HG03060 (cell line): Measurements from ENCODE around the gene ATP6V0E2.

Source experiments
- ATAC-seq: cut with Tn5 transposase; IDR thresholded peaks from one replicate; pipeline ENCODE4 v1.9.1; 2021; ENCODE audit warnings: low read depth, moderate number of reproducible peaks; ENCODE audit not compliant: unreplicated experiment

The ATP6V0E2 gene

DNA sequence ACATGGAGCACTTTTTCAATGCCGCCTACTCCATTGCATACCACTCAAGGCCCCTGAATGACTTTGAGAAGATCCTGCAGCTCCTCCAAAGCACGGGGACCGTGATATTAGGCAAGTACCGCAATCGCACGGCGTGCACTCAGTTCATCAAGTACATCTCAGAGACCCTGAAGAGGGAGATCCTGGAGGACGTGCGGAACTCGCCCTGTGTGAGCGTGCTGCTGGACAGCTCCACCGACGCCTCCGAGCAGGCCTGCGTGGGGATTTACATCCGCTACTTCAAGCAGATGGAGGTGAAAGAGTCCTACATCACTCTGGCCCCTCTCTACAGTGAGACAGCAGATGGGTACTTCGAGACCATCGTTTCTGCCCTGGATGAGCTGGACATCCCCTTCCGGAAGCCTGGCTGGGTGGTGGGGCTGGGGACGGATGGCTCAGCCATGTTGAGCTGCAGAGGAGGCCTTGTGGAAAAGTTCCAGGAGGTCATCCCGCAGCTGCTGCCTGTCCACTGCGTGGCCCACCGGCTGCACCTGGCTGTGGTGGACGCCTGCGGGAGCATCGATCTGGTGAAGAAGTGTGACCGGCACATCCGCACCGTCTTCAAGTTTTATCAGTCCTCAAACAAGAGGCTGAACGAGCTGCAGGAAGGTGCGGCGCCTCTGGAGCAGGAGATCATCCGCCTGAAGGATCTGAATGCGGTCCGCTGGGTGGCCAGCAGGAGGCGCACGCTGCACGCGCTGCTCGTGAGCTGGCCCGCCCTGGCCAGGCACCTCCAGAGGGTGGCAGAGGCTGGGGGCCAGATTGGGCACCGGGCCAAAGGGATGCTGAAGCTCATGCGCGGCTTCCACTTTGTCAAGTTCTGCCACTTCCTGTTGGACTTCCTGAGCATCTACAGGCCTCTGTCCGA, 12.7 kb upstream of the ATP6V0E2 start:
- no peak for ATAC-seq

DNA sequence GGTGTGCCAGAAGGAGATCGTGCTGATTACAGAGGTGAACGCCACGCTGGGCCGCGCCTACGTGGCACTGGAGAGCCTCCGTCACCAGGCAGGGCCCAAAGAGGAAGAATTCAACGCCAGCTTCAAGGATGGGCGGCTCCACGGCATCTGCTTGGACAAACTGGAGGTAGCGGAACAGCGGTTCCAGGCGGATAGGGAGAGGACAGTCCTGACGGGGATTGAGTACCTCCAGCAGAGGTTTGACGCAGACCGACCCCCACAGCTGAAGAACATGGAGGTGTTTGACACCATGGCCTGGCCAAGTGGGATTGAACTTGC, 12.1 kb upstream of the ATP6V0E2 start:
- no peak for ATAC-seq

DNA sequence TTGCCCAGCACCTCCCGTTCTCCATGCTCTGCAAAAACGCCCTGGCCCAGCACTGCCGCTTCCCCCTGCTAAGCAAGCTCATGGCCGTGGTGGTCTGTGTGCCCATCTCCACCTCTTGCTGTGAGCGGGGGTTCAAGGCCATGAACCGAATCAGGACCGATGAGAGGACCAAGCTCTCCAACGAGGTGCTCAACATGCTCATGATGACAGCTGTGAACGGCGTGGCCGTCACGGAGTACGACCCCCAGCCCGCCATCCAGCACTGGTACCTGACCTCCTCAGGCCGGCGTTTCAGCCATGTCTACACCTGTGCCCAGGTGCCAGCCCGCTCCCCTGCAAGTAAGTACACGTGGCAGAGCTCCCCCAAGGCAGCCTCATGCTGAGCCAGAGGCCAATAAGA, 11.6 kb upstream of the ATP6V0E2 start:
- ATAC-seq = no peak

DNA sequence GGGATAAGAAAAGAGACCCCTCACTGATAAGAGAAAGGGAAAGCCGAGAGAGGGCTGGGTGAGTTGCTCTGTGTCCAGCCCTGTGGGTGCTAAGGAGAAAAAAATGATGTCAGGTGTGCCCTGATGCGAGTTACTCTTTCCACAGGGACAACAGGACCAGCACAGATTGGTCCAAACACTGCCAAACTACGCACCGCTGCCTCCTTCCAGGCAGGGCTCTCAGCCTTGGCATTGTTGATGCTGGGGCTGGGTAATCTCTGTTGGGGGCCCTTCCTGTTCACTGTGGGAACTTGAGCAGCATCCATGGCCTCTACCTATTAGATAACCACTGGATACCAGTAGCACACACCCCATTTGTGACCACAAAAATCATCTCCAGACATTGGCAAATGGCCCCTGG, 10.3 kb upstream of the ATP6V0E2 start:
- ATAC-seq = no peak

DNA sequence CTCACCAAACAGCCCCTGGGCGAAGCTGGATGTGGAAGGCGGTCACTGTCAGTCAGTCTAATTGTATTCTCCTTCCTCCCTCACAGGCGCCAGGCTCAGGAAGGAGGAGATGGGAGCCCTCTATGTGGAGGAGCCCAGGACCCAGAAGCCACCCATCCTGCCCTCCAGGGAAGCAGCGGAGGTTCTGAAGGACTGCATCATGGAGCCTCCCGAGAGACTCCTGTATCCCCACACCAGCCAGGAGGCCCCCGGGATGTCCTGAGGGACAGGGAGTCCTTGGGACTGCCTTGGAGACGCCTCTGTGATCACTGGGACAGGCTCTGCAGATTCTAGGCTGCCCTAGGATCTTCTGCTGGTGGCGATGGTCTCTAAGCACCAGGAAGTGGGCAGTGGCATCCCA, 9.7 kb upstream of the ATP6V0E2 start:
- no peak for ATAC-seq

DNA sequence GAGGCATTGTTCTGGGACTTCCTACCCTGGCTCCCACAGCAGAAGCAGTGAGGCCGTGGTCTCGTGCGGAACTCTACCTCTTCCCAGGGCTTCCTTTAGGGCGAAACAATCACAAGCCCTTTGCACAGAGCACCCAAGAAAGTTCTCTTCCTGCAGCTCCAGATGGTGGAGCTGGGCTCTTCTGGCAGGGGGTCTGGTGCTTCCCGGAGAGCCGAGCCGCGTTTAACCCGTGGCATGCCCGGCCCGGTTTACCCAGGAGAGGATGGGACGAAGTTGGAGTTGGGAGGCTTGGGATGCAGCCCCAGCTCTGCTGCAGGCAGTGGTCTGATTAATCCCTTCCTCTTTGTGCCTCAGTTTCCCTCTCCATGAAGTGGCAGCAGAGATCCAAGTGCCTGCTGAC, 9.0 kb upstream of the ATP6V0E2 start:
- no peak for ATAC-seq

DNA sequence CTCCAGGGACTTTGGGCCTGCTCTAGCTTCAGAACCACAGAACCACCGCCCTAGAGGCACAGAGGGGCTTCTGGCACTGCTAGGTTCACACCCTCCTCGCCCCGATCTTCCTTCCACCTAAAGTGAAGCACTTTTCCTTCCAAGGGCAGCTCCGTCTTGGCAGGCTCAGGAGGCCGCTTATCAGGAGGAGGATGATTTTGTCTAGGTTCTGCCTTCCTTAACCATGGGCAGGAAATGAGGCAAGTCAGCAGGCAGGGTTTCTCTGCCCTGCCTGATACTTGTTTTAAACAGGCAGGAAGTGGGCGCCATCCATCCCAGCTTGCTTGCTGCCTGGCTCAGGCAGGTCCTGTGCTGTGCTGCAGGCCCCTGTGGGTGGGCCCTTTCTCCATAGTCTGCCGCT, 8.3 kb upstream of the ATP6V0E2 start:
- ATAC-seq = no peak

DNA sequence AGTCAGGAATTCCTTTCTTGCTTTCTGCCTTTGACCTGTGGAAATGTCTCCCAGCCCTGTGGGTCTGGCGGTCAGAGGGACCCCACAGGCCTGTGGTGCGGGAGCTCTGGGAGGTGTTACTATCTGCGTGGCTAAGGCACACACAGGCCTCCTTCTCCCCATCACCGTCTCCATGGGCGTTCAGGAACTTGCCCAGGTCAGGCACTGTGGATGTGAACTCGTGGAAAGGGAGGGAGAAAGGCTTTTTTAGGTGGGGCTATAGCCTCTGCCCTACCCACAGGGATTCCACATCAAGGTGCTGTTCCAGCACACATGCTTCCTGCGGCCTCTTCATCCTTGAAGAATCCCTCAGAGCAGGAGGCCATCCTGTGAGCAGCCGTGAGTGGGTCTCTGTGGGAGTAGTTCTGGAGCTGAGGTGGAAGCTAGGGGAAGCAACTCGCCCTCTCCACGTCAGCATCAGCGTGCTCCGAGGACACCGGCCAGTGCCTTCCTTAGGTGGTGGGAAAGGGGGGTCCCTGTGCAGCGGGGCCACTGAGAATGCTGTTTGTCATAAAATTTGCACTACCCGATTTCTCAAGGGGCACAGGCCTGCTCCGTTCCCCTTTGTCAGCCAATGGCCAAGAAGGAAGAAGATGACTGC, 7.5 kb upstream of the ATP6V0E2 start:
- ATAC-seq = no peak

DNA sequence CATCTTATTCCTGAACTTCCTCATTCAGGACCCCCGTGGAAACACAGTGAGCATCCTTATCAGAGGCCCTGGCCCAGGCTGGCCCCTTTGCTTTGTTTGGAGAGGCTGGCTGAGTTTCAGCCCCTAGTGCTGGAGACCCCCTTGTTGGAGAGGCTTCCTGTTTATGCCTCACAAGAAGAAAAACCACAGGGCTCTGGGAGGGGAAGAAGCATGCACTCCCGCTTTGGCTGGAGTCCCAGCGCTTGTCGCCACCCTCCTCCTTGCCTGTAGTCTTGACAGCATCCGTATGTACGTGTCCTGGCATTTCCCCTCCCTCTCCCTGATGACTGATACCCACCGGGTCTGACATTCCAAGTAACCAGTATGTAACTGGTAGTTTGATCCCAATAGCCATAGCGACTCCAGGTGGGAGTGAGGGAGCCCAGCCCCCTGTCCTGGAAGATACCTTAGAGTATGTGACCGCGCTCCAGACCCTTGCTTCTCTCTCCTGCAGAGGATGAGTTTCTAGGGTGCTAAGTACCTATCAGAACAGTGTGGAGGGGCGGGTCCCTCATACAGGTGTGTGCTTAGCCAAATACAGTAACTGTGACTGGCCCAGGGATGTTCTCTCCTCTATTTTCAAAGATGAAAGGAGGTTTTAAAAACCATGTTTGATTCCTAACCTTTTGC, 6.9 kb upstream of the ATP6V0E2 start:
- no peak for ATAC-seq

DNA sequence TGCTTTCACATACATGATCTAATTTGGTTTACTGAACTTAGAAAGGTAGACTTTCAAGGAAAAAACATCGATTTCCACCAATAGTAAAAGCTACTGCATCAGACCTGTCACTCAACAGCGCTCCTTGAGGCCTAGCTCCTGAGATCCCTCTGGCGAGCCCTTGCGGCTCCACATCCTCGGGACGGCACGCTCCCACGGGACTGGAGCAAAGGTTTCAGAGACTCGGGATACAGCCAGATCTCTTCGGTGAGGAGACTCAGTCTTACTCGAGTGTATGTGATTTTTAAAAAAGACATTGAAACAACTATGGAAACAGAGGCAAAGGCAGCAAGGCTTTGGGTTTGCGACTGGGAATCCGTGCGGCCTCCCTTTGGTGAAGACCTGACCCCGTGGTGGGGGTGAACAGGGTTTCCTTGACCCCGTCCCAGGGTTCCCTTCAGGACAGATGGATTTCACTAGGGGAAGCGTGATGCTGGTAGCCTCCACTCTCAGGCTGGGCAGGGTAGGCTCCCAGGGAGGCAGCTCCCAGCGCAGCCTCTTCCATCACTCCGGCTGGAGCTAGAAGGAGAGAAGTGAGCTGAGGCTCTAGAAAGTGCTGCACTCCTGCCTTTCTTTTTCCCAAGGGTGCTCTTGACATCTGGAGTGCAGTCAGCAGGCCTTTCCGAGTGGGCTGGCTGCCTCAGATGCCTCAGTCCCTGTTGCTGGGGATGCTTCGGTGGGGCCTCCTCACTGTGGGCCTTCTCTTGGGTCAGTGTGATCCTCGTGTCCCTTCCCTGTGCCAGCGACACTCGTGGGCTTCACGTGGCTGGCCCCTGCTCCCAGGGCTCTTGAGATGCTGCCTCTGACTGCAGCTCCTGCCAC, 5.8 kb upstream of the ATP6V0E2 start:
- ATAC-seq = no peak

DNA sequence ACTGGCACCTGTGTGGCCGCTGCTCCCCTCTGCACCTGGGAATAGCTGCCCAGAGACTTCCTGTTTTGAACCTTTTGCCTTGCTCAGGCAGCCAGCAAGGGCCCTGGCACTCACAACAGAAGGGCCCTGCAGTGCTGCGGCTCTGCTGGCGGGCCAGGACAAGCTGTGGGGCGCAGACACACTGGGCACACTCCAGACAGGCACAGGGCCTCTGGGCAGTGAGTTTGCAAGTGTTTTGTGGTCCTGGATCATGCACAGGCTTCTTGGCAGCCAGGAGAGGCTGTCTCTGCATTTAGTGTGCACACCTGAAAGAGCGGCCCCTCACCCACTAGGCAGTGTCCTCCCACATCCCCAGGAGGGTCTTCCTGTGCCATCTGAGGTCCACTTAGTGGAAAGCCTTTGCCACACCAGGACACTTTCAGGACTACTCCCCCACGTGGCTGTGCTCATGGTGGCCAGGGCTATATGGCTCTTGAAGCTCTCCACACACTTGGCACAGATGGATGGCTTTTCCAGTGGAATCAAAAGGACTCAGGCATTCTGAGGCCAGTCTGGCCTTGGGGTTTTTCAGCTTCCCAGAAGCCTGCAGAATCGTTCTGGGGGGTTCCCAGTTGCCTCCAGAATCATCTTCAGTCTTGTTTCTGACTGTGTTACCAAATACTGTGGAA, 5.0 kb upstream of the ATP6V0E2 start:
- no peak for ATAC-seq

DNA sequence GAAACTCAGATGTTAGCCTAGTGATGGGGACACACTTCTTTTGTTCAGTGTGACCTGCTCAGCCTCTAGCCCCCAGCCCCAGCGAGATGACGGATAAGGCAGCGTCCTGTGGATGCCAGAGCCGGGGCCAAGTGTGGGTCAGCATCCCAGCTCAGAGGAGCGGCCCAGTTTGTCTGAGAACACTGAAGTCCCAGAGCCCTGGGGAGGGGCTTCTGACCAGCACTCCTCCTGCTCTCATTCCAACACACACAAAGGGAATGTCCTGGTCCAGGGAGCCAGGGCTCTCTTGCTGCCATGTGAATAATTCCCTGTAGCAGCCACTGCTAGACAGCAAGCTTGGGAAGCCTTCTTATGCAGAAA, 4.5 kb upstream of the ATP6V0E2 start:
- ATAC-seq = no peak

DNA sequence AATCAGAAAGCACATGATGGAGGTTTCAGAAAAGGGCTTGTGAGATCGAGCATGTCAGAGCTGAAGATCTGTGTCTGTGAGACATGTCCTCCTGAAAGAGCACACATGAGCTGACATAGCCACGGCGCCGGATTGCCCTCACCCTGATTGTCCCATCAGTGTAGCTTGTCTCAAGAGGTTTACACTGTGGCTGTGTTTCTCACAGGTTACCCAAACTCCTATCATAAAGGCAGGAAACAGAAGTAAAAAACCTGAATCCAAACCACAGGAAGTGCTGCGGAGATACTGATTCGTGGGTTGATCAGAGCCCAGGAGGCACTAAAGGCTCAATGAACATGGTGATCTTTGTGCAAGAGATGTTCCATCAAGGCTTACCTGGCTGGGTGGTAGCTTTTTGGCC, 3.9 kb upstream of the ATP6V0E2 start:
- ATAC-seq = no peak

DNA sequence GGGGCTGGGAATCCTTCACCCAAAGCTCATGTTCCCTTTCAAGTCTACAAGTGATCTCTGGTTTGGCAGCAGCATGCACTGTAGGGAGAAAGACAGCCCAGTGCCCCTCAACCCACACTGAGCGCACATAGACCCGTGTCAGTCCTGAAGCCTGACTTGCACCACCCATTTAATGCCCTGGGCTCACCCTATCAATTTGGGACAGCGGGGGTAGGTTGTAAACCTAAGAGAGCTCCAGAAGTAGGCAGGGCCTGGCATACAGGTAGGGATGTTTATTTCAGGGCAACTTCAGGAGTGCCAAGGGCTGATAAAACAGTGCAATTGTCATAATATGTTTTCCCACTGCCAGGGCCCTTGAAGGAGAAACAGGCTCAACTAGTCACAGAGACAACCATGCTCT, 3.5 kb upstream of the ATP6V0E2 start:
- ATAC-seq = no peak

DNA sequence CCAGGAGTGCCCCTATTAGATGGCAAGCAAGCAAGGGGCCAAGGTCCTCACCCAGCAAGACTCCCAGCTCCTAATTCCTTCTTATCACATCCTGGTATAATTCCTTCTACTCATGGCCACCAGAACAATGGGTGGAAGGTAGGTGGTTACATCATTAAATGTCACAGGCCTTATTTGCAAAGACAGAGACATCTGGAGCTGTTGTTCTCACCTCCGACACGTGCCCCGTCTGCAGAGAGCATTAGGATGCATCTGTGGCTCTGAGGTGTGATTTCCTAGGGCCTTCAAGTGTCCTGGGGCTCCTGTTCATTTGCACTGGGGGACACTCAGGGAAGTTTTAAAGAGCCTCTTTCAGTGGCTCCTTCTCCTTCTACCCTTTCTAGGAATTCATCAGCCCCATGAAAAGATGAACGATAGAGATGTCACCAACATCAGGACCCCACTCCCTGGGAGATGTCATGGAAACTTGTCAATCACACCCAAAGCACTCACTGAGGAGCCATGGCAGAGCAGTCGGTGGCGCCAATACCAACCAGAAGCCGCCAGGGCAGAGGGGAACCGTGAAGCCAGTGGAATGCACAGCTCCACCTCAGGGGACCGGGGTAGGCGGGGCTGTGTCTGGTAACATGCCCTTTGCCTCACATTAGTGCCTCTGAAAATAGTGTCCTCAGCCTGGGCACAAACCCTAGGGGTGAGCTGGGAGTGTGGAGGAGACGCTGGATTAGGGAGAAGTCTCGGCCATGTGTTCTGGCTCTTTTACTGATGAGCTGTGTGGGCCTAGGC, 2.9 kb upstream of the ATP6V0E2 start:
- ATAC-seq = no peak

DNA sequence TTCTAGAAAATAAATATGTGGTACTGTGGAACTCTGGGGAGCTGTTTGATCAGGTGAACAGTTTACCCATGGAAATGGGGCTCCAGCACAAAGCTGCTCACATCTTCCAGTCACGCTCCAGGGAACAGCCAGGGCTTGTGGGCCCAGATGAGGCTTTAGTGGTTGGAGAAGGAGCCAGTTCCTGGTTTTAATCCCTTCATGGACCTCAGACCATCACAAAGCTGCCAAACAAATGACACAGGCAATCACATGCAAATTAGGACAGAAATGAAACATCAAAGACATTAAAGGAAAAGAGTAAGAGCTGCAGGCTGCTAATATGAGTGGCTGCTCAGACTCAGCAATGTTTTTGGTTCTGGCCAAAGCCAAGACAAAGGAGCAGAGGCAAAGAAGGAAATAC, 2.2 kb upstream of the ATP6V0E2 start:
- no peak for ATAC-seq

DNA sequence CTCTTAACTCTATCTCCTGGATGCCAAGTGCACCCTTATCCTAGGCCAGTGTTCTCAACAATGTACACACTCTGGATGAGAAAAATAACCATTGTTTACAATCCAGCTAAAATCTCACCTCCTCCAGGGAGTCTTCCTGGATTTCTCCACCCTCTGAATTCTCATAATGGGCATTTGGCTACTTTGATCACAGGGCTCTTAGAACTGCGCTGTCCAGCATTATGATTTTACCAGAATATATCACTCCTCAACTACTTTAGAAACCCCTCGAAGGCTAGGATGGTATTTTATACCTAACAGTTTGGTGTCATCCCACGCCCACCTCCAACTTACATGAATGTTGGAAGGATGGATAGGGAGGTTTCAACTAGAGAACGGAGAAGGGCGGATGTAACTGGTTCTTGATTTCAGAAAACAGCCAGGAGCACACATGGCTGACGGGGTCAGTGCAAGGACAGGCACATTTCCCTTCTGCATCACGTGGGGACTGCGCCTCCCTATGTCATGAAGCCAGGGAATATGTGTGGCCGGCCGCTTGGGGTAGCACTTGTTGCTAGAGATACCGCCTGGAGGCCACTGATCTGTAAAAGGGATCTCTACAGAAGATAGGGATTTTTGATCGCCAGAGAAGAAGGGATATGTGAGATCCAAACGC, 1.2 kb upstream of the ATP6V0E2 start:
- no peak for ATAC-seq

DNA sequence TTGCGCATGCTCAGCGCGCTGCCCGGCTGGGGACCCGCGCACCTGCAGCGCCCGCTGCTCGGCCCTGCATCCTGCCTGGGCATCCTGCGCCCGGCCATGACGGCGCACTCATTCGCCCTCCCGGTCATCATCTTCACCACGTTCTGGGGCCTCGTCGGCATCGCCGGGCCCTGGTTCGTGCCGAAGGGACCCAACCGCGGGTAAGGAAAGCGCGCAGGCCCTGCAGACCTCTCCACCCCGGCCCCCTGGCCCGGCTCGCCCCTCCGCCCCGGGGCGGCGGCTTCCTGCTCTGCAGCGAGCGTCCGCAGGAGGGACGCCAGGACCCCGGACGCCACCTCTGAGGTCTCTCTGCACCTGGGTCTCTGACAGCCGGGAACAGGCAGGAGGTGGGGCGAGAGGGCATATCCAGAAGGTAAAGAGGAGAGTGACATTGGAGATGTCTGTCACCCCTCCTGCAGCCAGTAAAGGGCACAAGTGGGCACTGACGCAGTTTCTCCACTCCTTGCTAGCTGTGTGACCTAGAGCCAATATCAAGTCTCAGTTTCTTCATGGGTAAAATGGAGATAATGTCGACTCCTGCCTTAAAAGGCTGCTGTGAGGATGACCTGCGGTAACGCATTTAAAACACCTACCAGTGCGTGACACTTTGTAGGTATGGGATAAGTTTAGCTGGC, 338 bp downstream of the ATP6V0E2 start:
- peak; percentile 3 for ATAC-seq

DNA sequence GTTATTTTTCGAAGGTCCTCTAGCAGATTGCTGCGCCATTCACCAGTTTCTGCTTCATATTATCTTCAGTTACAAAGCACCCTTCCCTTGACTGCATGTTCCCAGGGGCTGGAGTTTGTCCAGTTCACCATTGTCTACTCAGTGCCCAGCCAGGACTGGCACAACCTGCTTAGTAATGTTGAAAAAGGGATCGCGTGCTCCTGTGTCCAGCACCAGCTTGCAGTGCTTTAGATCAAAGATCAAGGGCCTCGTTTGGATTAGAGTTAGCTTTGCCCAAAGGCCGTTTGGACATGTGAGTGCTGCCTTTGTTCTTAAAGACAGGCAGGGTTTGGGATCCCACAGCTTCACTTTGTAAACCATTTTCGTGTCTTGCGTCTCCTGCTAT, 867 bp downstream of the ATP6V0E2 start:
- ATAC-seq = no peak
